Aorta (tissue), 5 donors: Measurements from ENCODE around the gene SPATS1. TPM values are rescaled to one million over a fixed set of nuclear protein-coding genes. Genes with fewer than 3 reads are reported as not detected.
"Not testable (repeated sequence)": the region's sequence is repeated elsewhere in the genome, so short reads cannot be mapped to it uniquely, and the experiment has no call there.

Experiments
- ATAC-seq: fragments of 200-7000 bp; cut with Tn5 transposase; one replicate; pipeline ENCODE4 v1.9.1; 2022; ENCODE audit warnings: moderate library complexity; ENCODE audit not compliant: low FRiP score
- DNase-seq, 2 donors: peaks; one replicate each; pipeline ENCODE4 v3.0.0-alpha.2; 2020
- H3K27ac ChIP-seq, 2 donors: one replicate each; pipeline ENCODE4 v1.5.1; 2013; ENCODE audit warnings: low read length in 2 of 2, mild to moderate bottlenecking in 2 of 2, moderate library complexity in 2 of 2, control low read depth in 1 of 2, inconsistent platforms in 1 of 2, low read depth in 1 of 2
- H3K27me3 ChIP-seq, 2 donors: one replicate each; pipeline ENCODE4 v1.6.1; 2013; ENCODE audit warnings: control low read depth in 1 of 2, low read length in 1 of 2, mild to moderate bottlenecking in 1 of 2, moderate library complexity in 1 of 2; ENCODE audit not compliant: insufficient read depth in 2 of 2, control insufficient read depth in 1 of 2
- H3K36me3 ChIP-seq, 2 donors: one replicate each; pipeline ENCODE4 v1.6.1; 2013; ENCODE audit warnings: control low read depth in 1 of 2, low read length in 1 of 2, mild to moderate bottlenecking in 1 of 2; ENCODE audit not compliant: insufficient read depth in 2 of 2, control insufficient read depth in 1 of 2
- H3K4me1 ChIP-seq, 2 donors: one replicate each; pipeline ENCODE4 v1.6.1; 2013; ENCODE audit warnings: low read length in 2 of 2, control low read depth in 1 of 2, mild to moderate bottlenecking in 1 of 2, moderate library complexity in 1 of 2; ENCODE audit not compliant: insufficient read depth in 2 of 2, control insufficient read depth in 1 of 2
- H3K4me3 ChIP-seq, 2 donors: one replicate each; pipeline ENCODE4 v1.5.1; 2013; ENCODE audit warnings: low read length in 2 of 2, control low read depth in 1 of 2, mild to moderate bottlenecking in 1 of 2
- H3K9me3 ChIP-seq: one replicate; pipeline ENCODE4 v1.6.1; 2013; ENCODE audit warnings: mild to moderate bottlenecking, low read length; ENCODE audit not compliant: control insufficient read depth
- WGBS, 2 donors: extraction: QIAGEN DNeasy Blood & Tissue Kit; methylation state at CpG; one replicate each; pipeline ENCODE4 v1.1.7; 2013; 5-methylcytosine and 5-hydroxymethylcytosine counted together
- intact Hi-C, 2 donors: fragments of 100-400 bp; cut with DNase I; formaldehyde crosslinking; loops; one replicate each; pipeline versions ENCODE4 v1.14.2 to v1.15.0; 2022
- polyA plus RNA-seq, 2 donors: library from polyadenylated mRNA; stranded (reverse); fragments of 200-250 nt; gene quantifications; one replicate each; pipeline ENCODE4 v1.2.3, GENCODE V29; 2013
- total RNA-seq, 2 donors: library from RNA; stranded (reverse); fragmentation: NEBNext Ultra II Directional; extraction: Animal tissue kit (Norgen Biotek cat#: 25700); gene quantifications; one replicate each; pipeline ENCODE4 v1.2.1, GENCODE V29; 2021
- donor health status: healthy with polysubstance abuse.
- donor health status: Bipolar disorder and iron deficiency.
- donor health status: DM: no; HTN: no; CAD: no.
- donor health status: DM: no; HTN: no; CAD: no.
- donor health status: DM: yes; HTN: yes; CAD: no.

SPATS1 gene
- total and polyA plus RNA-seq, 4 donors, result not detected

GRCh38 chr6:44309092-44309491 lies 33.4 kb upstream of the SPATS1 start:
- H3K9me3 ChIP-seq, result no peaks in the 10 kb centered on the region
- H3K27ac ChIP-seq, result no peak overlapping the region
- intact Hi-C loops, result loop anchor here in 1 of 2 donors (5.0 kb wide), 1 partner anchor 42 kb away; the partner anchor contains the start of gene NFKBIE
- H3K27me3 ChIP-seq, result no peaks in the 10 kb centered on the region
- no peaks in the 10 kb centered on the region for H3K4me1 ChIP-seq
- WGBS, 2 donors, result 64 to 71% methylated on average over 2 of the region's 2 CpGs
- DNase-seq, result peak in 1 of 2 donors; percentile 22
- no peak overlapping the region for H3K4me3 ChIP-seq
- peaks cover 2% of the 10 kb centered on the region in 2 donors for H3K36me3 ChIP-seq
- ATAC-seq, result no peak

DNA sequence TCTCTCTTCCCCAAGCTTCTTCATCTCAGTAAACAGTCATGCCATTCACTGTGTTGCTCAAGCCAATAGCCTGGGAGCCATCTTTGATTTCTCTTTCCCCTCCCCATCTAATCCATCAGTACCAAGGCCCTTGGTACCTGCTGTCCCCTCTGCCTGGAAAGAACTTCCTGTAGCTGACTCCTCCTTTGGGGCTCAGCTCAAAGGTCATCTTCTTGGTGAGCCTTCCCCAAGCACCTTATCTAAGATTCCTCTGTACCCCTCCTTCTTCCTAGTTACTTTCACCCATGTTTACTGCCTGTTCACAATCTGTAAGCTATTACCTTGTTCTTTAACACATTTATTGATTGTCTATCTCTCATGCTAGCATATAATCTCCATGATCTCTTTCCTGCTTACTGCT lies 32.8 kb upstream of the SPATS1 start:
- ATAC-seq (no peak), DNase-seq (no peak)
- Histone ChIP-seq H3K4me1 (no peaks in the 10 kb centered on the region), H3K4me3 (no peak overlapping the region), H3K27me3 (no peaks in the 10 kb centered on the region), H3K27ac (no peak overlapping the region), H3K9me3 (no peaks in the 10 kb centered on the region), H3K36me3 (peaks cover 2% of the 10 kb centered on the region in 2 donors)
- intact Hi-C loops, result loop anchor here in 1 of 2 donors (5.0 kb wide), 1 partner anchor 42 kb away; the partner anchor contains the start of gene NFKBIE

DNA sequence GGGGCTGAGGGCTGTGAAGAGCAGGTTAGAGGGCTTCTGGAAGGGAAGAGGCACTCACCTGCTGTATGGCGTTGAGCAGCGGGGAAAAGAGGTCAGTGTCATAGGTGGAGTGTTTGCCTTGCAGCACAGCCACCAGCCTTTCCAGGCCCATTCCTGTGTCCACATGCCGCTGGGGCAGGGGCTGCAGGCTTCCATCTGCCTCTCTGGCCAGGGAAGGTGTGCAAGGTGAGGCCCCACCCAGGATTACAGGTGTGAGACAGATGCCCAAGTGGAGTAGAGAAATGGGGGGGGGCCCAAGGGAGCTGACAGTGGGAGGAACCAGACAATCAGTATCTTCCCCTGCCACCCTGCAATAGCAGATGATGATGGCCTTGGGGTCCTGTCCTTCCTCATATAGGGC lies 32.2 kb upstream of the SPATS1 start:
- Histone ChIP-seq H3K9me3 (no peaks in the 10 kb centered on the region), H3K36me3 (peaks cover 2% of the 10 kb centered on the region in 2 donors), H3K4me1 (no peaks in the 10 kb centered on the region), H3K27ac (no peak overlapping the region), H3K4me3 (no peak overlapping the region), H3K27me3 (no peaks in the 10 kb centered on the region)
- ATAC-seq, result no peak
- DNase-seq, result peak in 1 of 2 donors; percentile 64
- 96% methylated on average over 3 of the region's 3 CpGs for WGBS, 2 donors
- intact Hi-C loops, result no loop called here

GRCh38 chr6:44311304-44311703 lies 31.1 kb upstream of the SPATS1 start:
- WGBS, 2 donors, result 43 to 89% methylated on average over 2 of the region's 2 CpGs
- no peaks in the 10 kb centered on the region for H3K27me3 ChIP-seq
- peaks cover 0 to 2% of the 10 kb centered on the region in 2 donors for H3K36me3 ChIP-seq
- no peaks in the 10 kb centered on the region for H3K4me1 ChIP-seq
- ATAC-seq (no peak), DNase-seq (no peak)
- H3K4me3 ChIP-seq, result no peak overlapping the region
- H3K9me3 ChIP-seq, result no peaks in the 10 kb centered on the region
- intact Hi-C loops, result no loop called here
- H3K27ac ChIP-seq, result no peak overlapping the region

- ATAC-seq, result no peak
- Histone ChIP-seq H3K36me3 (peaks cover 0 to 2% of the 10 kb centered on the region in 2 donors), H3K4me1 (no peaks in the 10 kb centered on the region), H3K27ac (no peak overlapping the region), H3K4me3 (no peak overlapping the region), H3K27me3 (no peaks in the 10 kb centered on the region), H3K9me3 (no peaks in the 10 kb centered on the region)
- no peak for DNase-seq
- 85 to 89% methylated on average over 3 of the region's 3 CpGs for WGBS, 2 donors
- intact Hi-C loops, result no loop called here
Measured at GRCh38 chr6:44311767-44312166, 30.7 kb upstream of the SPATS1 start.

GRCh38 chr6:44312901-44313788 lies 29.3 kb upstream of the SPATS1 start, which contains the start of gene AARS2:
Gene AARS2 (minus strand): TSS chr6:44313347. CDS start chr6:44313323, 24 bp downstream.
- DNase-seq (peak; percentile 91 to 97), ATAC-seq (peak; percentile 94)
- peak within 1 kb of the TSS in 1 of 2 donors; percentile 9 for H3K27ac ChIP-seq
- no peaks in the 10 kb centered on the region for H3K9me3 ChIP-seq
- H3K4me3 ChIP-seq, result peak within 1 kb of the TSS; percentile 69 to 100
- WGBS, 2 donors, result 2% methylated on average over 52 of the region's 52 CpGs
- no peaks in the 10 kb centered on the region for H3K27me3 ChIP-seq
- H3K36me3 ChIP-seq, result peaks cover 0 to 2% of the 10 kb centered on the region in 2 donors
- intact Hi-C loops, result no loop called here
- no peaks in the 10 kb centered on the region for H3K4me1 ChIP-seq

DNA sequence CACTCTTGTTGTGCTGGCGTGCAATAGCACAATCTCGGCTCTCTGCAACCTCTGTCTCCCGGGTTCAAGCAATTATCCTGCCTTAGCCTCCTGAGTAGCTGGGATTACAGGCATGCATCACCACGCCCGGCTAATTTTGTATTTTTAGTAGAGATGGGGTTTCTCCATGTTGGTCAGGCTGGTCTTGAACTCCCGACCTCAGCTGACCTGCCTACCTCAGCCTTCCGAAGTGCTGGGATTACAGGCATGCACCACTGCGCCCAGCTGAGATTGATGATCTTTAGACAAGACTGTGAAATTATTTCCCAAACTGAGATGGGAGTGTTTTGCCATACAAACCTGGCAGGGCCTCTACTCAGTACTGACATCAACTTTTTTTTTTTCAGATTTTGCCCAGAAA lies 27.8 kb upstream of the SPATS1 start:
- H3K9me3 ChIP-seq, H3K27ac ChIP-seq, DNase-seq, H3K4me1 ChIP-seq, H3K36me3 ChIP-seq, intact Hi-C loops, H3K4me3 ChIP-seq, H3K27me3 ChIP-seq, ATAC-seq: not testable (repeated sequence)
- WGBS, 2 donors, result 86 to 89% methylated on average over 8 of the region's 8 CpGs

DNA sequence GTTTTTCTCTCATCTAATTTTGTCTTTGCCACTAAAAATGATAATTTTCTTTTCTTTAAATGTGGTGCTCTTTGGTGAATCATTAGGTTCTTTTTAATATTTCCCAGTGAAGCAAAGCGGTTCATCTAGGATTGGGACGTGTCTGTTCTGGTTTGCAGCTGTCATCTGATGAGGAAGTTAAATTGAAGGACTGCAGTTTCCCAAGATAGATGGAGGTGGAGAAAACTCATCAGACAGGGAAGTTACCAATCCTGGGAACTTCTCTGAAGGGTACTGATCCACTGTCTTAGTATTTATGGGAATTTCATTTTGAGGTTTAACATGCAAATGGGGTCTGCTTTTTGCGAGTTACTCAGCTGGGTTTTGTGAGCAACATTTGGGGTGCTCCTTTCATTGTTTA lies 26.9 kb upstream of the SPATS1 start:
- intact Hi-C loops, result no loop called here
- 74 to 76% methylated on average over 3 of the region's 3 CpGs for WGBS, 2 donors
- H3K27ac ChIP-seq, result no peak overlapping the region

DNA sequence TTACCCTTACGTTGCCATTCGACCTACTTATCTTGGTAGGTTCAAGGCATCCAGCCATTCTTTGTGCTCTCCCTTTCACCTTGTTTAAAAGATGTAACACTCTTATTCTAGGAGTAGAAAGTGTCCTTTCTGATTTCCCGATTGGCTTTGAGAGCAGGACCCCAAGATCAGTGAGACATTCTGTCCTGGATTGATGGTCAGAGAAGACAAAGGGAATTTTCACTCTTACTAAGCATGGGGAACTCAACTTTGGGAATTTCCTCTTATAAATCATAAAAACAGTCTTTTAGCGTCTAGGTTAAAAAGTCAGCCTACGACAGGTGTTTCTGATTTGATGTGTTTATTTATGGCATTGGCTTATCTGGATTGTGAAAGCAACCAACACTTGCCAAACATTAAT lies 26.5 kb upstream of the SPATS1 start:
- Histone ChIP-seq H3K4me1 (no peaks in the 10 kb centered on the region), H3K27ac (no peak overlapping the region), H3K36me3 (no peaks in the 10 kb centered on the region), H3K4me3 (no peak overlapping the region), H3K9me3 (peaks cover 2% of the 10 kb centered on the region), H3K27me3 (peaks cover 0 to 2% of the 10 kb centered on the region in 2 donors)
- WGBS, 2 donors, result 68 to 70% methylated on average over 5 of the region's 5 CpGs
- ATAC-seq (no peak), DNase-seq (no peak)
- intact Hi-C loops, result no loop called here

More for the DNA sequence above, 26.9 kb upstream of the SPATS1 start:
- no peaks in the 10 kb centered on the region for H3K4me1 ChIP-seq
- H3K4me3 ChIP-seq, result no peak overlapping the region
- H3K27me3 ChIP-seq, result peaks cover 0 to 2% of the 10 kb centered on the region in 2 donors
- peaks cover 2% of the 10 kb centered on the region for H3K9me3 ChIP-seq
- ATAC-seq (no peak), DNase-seq (no peak)
- no peaks in the 10 kb centered on the region for H3K36me3 ChIP-seq
